Activated B cell treated with CpG ODN at 0.5 μM for 24 hours (primary cell): ENCODE results near the gene ABT1. TPM values are rescaled to one million over a fixed set of nuclear protein-coding genes. Genes with fewer than 3 reads are reported as not detected.

Experiments
- ATAC-seq: fragments of 200-7000 bp; cut with Tn5 transposase; one replicate; pipeline ENCODE4 v1.10.0; 2021; ENCODE audit warnings: low read depth, mild to moderate bottlenecking, moderate library complexity
- CTCF ChIA-PET: fragments of 350-600 bp; sonication (Branson Sonifier 250); formaldehyde crosslinking; loops from one replicate; lab custom pipeline; 2021; ENCODE audit warnings: antibody characterized with exemption; lab: Charles Lee
- POLR2A ChIA-PET: fragments of 350-600 bp; sonication (Branson Sonifier 250); formaldehyde crosslinking; loops from one replicate; lab custom pipeline; 2021; ENCODE audit warnings: antibody characterized with exemption; lab: Charles Lee
- DNase-seq: peaks from one replicate; pipeline ENCODE4 v3.0.0; 2022
- H3K27ac Mint-ChIP-seq: one replicate; pipeline ENCODE4 v1.8.0; 2020; ENCODE audit warnings: mixed read lengths
- H3K27me3 Mint-ChIP-seq: one replicate; pipeline ENCODE4 v1.8.0; 2021; ENCODE audit warnings: mixed read lengths
- H3K36me3 Mint-ChIP-seq: one replicate; pipeline ENCODE4 v1.8.0; 2021; ENCODE audit warnings: low read depth, mixed read lengths
- H3K4me1 Mint-ChIP-seq: one replicate; pipeline ENCODE4 v1.8.0; 2021; ENCODE audit warnings: mixed read lengths
- H3K4me3 Mint-ChIP-seq: one replicate; pipeline ENCODE4 v1.8.0; 2020; ENCODE audit warnings: mild to moderate bottlenecking, mixed read lengths
- H3K9me3 Mint-ChIP-seq: one replicate; pipeline ENCODE4 v1.8.0; 2020; ENCODE audit warnings: mixed read lengths
- intact Hi-C: fragments of 100-400 bp; cut with micrococcal nuclease; formaldehyde crosslinking; loops from one replicate; pipeline ENCODE4 v1.15.1; 2024
- total RNA-seq: library from RNA; stranded (reverse); gene quantifications from 2 replicates; pipeline ENCODE4 v1.2.3, GENCODE V29; 2022
- TF ChIP-seq, protein P1 (sequence below): fragments of 200-600 bp; IDR thresholded peaks from one replicate; pipeline ENCODE4 v1.8.0; 2022; ENCODE audit warnings: antibody characterized with exemption, mild to moderate bottlenecking

Gene ABT1
- total RNA-seq, 1 donor from 2014 or later, result 30.7 TPM

DNA sequence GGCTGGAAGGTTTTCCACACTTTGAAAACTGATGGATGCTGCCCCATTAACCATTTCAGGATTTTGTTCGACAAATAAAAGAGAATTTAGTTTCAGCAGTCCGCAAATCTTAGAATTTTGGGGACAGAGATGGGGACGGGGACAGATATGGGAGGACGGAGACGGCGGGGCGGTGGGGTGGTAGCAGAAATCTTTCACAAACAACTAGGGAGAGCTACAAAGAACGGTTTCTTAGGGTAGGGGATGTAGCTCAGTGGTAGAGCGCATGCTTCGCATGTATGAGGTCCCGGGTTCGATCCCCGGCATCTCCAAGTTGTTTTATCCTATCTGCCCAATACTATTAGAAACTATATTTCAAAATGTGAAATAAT lies 43.5 kb upstream of the ABT1 start:
- TF ChIP-seq, protein P1, sequence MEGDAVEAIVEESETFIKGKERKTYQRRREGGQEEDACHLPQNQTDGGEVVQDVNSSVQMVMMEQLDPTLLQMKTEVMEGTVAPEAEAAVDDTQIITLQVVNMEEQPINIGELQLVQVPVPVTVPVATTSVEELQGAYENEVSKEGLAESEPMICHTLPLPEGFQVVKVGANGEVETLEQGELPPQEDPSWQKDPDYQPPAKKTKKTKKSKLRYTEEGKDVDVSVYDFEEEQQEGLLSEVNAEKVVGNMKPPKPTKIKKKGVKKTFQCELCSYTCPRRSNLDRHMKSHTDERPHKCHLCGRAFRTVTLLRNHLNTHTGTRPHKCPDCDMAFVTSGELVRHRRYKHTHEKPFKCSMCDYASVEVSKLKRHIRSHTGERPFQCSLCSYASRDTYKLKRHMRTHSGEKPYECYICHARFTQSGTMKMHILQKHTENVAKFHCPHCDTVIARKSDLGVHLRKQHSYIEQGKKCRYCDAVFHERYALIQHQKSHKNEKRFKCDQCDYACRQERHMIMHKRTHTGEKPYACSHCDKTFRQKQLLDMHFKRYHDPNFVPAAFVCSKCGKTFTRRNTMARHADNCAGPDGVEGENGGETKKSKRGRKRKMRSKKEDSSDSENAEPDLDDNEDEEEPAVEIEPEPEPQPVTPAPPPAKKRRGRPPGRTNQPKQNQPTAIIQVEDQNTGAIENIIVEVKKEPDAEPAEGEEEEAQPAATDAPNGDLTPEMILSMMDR, result no peak
- H3K36me3 Mint-ChIP-seq, result peaks cover 5% of the 10 kb centered on the region
- no peak overlapping the region for H3K27ac Mint-ChIP-seq
- ATAC-seq (peak; percentile 47), DNase-seq (peak; percentile 69)
- POLR2A ChIA-PET, result interaction anchor here (1.2 to 3.7 kb wide), 16 partner anchors 9 to 1340 kb away, joined by 3 to 57 read pairs (median 7); partner anchors contain the start of gene HMGN4
- H3K4me3 Mint-ChIP-seq, result no peak overlapping the region
- H3K27me3 Mint-ChIP-seq, result no peaks in the 10 kb centered on the region
- peaks cover 28% of the 10 kb centered on the region for H3K4me1 Mint-ChIP-seq
- intact Hi-C loops, result loop anchor here (1.0 to 10.0 kb wide), 8 partner anchors 15 to 1284 kb away; partner anchors contain the start of genes HMGN4 and ZNF184
- H3K9me3 Mint-ChIP-seq, result no peaks in the 10 kb centered on the region
- CTCF ChIA-PET, result interaction anchor here (1.0 to 2.7 kb wide), 5 partner anchors 9 to 42 kb away, joined by 4 to 12 read pairs (median 10); partner anchors contain the start of gene HMGN4

DNA sequence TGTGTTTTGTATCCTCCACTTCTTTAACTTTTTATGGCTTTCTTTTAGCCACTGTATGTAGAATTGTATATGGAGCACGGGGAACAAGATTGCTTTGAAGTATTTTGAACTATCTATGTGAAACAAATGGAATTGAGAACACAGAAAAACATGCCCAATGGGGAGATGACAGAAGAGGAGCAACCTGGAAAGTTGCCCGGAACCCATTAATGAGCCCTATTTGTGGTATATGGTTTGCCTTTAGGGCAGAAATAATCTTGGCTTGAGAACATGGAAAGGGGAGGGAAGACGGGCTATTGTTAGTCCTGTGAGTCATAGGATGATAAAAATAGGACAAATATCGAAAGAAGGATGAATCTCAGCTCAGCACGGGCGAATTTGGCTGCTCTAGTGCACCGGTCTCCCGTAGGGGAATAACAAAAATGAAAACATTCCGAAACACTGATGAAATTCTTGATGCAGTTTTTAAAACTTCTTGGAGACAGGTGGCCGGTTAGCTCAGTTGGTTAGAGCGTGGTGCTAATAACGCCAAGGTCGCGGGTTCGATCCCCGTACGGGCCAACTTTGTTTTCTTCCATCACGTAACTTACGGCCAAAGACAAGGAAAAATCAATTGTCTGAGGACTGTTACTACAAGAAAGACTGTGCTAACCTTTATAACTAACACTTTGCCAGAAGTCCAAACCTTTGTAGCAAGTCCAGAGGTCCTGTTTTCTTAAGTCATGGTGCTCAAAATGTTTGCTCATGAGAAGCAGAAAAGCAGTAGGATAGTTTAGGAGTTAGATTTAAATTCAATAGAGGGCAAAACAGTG lies 42.9 kb upstream of the ABT1 start:
- TF ChIP-seq, protein P1, result no peak
- peak; percentile 46 for ATAC-seq
- H3K9me3 Mint-ChIP-seq, result no peaks in the 10 kb centered on the region
- H3K27me3 Mint-ChIP-seq, result no peaks in the 10 kb centered on the region
- peak; percentile 67 for DNase-seq
- no peak overlapping the region for H3K4me3 Mint-ChIP-seq
- H3K36me3 Mint-ChIP-seq, result peaks cover 5% of the 10 kb centered on the region
- no peak overlapping the region for H3K27ac Mint-ChIP-seq
- ChIA-PET CTCF (interaction anchor here (1.0 to 2.7 kb wide), 5 partner anchors 8 to 42 kb away, joined by 4 to 12 read pairs (median 10); partner anchors contain the start of gene HMGN4), POLR2A (interaction anchor here (1.0 to 3.7 kb wide), 18 partner anchors 10 to 1340 kb away, joined by 3 to 57 read pairs (median 6); partner anchors contain the start of gene HMGN4)
- intact Hi-C loops, result loop anchor here (1.0 to 10.0 kb wide), 14 partner anchors 14 to 1283 kb away; partner anchors contain the start of genes ABT1, HMGN4 and ZNF184
- H3K4me1 Mint-ChIP-seq, result peaks cover 28% of the 10 kb centered on the region

DNA sequence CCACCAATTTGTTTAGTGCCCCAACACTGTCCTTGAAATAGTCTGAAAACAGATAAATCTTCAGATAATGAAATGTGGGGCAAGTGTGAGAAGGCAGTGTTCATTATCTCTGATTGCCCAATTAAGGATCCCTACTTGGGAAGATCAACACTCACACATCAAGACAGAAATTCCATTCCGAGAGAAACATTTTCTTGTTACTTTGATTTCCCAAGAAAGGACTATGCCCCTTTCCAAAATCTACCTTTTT lies 42.4 kb upstream of the ABT1 start:
- ChIA-PET POLR2A (interaction anchor here (0.7 to 3.7 kb wide), 18 partner anchors 10 to 1339 kb away, joined by 3 to 57 read pairs (median 6); partner anchors contain the start of gene HMGN4), CTCF (interaction anchor here (1.0 to 2.7 kb wide), 5 partner anchors 8 to 41 kb away, joined by 4 to 12 read pairs (median 10); partner anchors contain the start of gene HMGN4)
- H3K4me1 Mint-ChIP-seq, result peaks cover 28% of the 10 kb centered on the region
- TF ChIP-seq, protein P1, result no peak
- H3K27ac Mint-ChIP-seq, result no peak overlapping the region
- peaks cover 5% of the 10 kb centered on the region for H3K36me3 Mint-ChIP-seq
- no peaks in the 10 kb centered on the region for H3K9me3 Mint-ChIP-seq
- H3K27me3 Mint-ChIP-seq, result no peaks in the 10 kb centered on the region
- no peak overlapping the region for H3K4me3 Mint-ChIP-seq
- intact Hi-C loops, result loop anchor here (1.0 to 10.0 kb wide), 10 partner anchors 14 to 1283 kb away; partner anchors contain the start of genes ABT1 and ZNF184
- ATAC-seq (no peak), DNase-seq (no peak)

DNA sequence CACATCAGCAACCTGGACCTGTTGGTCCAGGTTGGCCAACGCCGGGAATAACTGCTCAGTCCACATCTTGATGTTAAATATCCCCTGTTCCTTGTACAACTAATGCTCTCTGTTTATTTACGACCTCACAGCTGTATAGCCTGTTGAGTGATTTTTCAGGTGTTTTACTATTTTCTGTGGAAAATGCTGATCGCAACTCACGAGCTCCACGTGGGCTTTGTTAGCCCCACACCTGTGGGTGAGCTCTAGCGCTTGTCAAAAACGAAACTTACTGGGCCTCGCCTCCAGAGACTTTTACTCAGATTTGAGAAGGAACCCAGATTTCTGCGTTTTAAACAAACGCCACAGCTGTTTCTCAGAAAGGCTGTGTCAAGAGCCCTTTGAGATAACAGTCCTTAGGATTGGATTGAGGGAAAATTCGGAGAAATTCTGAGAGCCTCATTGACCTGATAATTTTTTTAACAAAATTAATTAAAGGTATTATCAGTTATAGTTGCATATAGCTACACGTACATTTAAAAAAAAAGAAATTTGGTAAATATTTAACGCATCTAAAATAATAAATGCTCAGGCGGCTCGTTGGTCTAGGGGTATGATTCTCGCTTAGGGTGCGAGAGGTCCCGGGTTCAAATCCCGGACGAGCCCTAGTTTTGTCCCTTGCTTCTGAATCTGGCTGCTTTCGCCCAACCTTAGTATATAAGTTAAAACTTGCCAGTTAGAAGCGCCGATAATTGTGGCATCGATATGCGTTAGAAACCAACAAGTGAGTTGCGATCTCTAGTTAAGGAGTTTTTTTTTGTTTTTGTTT lies 41.9 kb upstream of the ABT1 start:
- TF ChIP-seq, protein P1, result no peak
- no peaks in the 10 kb centered on the region for H3K9me3 Mint-ChIP-seq
- intact Hi-C loops, result loop anchor here (1.0 to 10.0 kb wide), 10 partner anchors 13 to 1282 kb away; partner anchors contain the start of genes ABT1 and ZNF184
- ChIA-PET CTCF (interaction anchor here (0.6 to 2.7 kb wide), 5 partner anchors 13 to 80 kb away, joined by 3 to 12 read pairs (median 9); partner anchors contain the start of gene HMGN4), POLR2A (interaction anchor here (0.5 to 3.7 kb wide), 13 partner anchors 14 to 1253 kb away, joined by 3 to 57 read pairs (median 7); partner anchors contain the start of gene HMGN4)
- H3K4me3 Mint-ChIP-seq, result peak overlapping the region; percentile 76
- peaks cover 5% of the 10 kb centered on the region for H3K36me3 Mint-ChIP-seq
- DNase-seq (no peak), ATAC-seq (peak; percentile 34)
- H3K27ac Mint-ChIP-seq, result no peak overlapping the region
- no peaks in the 10 kb centered on the region for H3K27me3 Mint-ChIP-seq
- peaks cover 25% of the 10 kb centered on the region for H3K4me1 Mint-ChIP-seq
